Esophagus squamous epithelium (tissue), 5 donors: ENCODE results near the gene DNAJB12. TPM values are rescaled to one million over a fixed set of nuclear protein-coding genes. Genes with fewer than 3 reads are reported as not detected.

Experiments
- DNase-seq: peaks from one replicate; lab custom pipeline; 2025; lab: John Stamatoyannopoulos, UW
- H3K27ac ChIP-seq, 4 donors: fragments of 200-600 bp; sonication (generic); one replicate each; pipeline ENCODE4 v1.5.1; 2016 to 2019; ENCODE audit warnings: mild to moderate bottlenecking in 1 of 4
- H3K27me3 ChIP-seq, 4 donors: fragments of 200-600 bp; sonication (generic); 1 replicate in 3 of 4; 2 replicates in 1 of 4; pipeline versions ENCODE4 v1.5.1 to v1.6.0; 2017 to 2021; ENCODE audit warnings: antibody characterized with exemption in 1 of 4
- H3K36me3 ChIP-seq, 3 donors: fragments of 200-600 bp; sonication (generic); one replicate each; pipeline ENCODE4 v1.5.1; 2016 to 2019
- H3K4me1 ChIP-seq, 3 donors: fragments of 200-600 bp; sonication (generic); one replicate each; pipeline ENCODE4 v1.5.1; 2017 to 2019
- H3K4me3 ChIP-seq, 4 donors: fragments of 200-600 bp; sonication (generic); 1 replicate in 3 of 4; 2 replicates in 1 of 4; pipeline ENCODE4 v1.5.1; 2016 to 2019; ENCODE audit warnings: mild to moderate bottlenecking in 2 of 4, moderate library complexity in 1 of 4
- H3K9me3 ChIP-seq, 3 donors: fragments of 200-600 bp; sonication (generic); one replicate each; pipeline ENCODE4 v1.5.1; 2016 to 2019
- POLR2A ChIP-seq, 4 donors: fragments of 450-650 bp; IDR thresholded peaks; one replicate each; pipeline ENCODE4 v1.6.1; 2017; ENCODE audit warnings: antibody characterized with exemption in 4 of 4, mild to moderate bottlenecking in 4 of 4, moderate library complexity in 3 of 4
- WGBS, 2 donors: methylation state at CpG; one replicate each; pipeline ENCODE4 v1.1.5; 2018; 5-methylcytosine and 5-hydroxymethylcytosine counted together
- intact Hi-C: fragments of 100-400 bp; cut with DNase I; formaldehyde crosslinking; loops from one replicate; pipeline ENCODE4 v1.15.0; 2022
- total RNA-seq, 4 donors: library from RNA; depleted of rRNA; stranded (reverse); fragments of >200 nt; gene quantifications; one replicate each; pipeline ENCODE4 v1.1.0, GENCODE V29; 2016
- TF ChIP-seq, protein P1 (sequence below), 6 experiments: fragments of 450-650 bp in 4 of 6; fragments of 200-600 bp in 2 of 6; sonication (generic) in 2 of 6; IDR thresholded peaks; one replicate each; pipeline ENCODE4 v1.5.1; 2016 to 2019; ENCODE audit warnings: antibody characterized with exemption in 6 of 6, mild to moderate bottlenecking in 4 of 6, moderate library complexity in 4 of 6
- donor health status: DM: yes; HTN: yes; CAD: no.

DNAJB12 gene
- total RNA-seq, 4 donors from 2014 or later, result 22.7 to 34.0 (median 23.8) TPM

DNA sequence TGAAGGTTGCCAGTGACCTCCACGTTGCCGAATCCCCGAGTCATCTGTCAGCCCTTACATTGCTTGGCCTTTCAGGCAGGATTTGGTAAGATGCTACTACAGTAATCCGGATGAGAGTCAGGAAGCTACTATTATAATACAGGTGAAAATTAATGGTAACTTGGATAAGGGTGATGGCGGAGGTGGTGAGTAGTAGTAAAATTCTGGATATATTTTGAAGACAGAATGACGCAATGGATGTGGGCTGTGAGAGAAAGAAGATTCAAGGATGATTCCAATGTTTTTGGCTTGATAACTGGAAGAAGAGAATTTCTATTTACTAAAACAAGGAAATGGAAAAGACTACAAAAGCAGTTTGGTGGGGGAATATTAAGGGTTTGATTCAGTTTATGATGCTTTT is 1.4 kb upstream of the DNAJB12 start:
- Histone ChIP-seq H3K27ac (no peak overlapping the region), H3K9me3 (no peaks in the 10 kb centered on the region), H3K4me3 (no peak overlapping the region), H3K27me3 (no peaks in the 10 kb centered on the region), H3K4me1 (peaks cover 14 to 35% (median 25%) of the 10 kb centered on the region in 3 donors), H3K36me3 (peaks cover 0 to 20% (median 0%) of the 10 kb centered on the region in 3 donors)
- DNase-seq, result no peak
- intact Hi-C loops, result no loop called here
- TF ChIP-seq, protein P1, sequence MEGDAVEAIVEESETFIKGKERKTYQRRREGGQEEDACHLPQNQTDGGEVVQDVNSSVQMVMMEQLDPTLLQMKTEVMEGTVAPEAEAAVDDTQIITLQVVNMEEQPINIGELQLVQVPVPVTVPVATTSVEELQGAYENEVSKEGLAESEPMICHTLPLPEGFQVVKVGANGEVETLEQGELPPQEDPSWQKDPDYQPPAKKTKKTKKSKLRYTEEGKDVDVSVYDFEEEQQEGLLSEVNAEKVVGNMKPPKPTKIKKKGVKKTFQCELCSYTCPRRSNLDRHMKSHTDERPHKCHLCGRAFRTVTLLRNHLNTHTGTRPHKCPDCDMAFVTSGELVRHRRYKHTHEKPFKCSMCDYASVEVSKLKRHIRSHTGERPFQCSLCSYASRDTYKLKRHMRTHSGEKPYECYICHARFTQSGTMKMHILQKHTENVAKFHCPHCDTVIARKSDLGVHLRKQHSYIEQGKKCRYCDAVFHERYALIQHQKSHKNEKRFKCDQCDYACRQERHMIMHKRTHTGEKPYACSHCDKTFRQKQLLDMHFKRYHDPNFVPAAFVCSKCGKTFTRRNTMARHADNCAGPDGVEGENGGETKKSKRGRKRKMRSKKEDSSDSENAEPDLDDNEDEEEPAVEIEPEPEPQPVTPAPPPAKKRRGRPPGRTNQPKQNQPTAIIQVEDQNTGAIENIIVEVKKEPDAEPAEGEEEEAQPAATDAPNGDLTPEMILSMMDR (IDR thresholded peaks at IDR 0.05), result no peak
- no peak for TF ChIP-seq POLR2A (IDR thresholded peaks at IDR 0.05)
- WGBS, 2 donors, result 90 to 94% methylated on average over 6 of the region's 6 CpGs

DNA sequence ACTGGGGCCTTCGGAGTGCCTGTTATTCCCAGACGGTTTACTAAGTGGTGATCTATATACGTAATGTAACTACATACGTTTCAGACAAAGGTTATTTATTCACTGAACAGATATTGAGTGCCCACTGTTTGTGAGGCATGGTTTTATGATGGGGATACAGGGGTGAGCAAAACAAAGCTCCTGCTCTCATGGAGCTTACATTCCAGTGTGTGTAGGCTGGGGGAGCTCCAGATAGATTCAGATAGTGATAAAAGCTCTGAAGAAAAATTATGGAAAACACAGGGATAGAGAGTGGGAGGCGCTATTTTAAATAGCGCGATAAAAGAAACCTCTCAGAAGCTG is 466 bp upstream of the DNAJB12 start:
- Histone ChIP-seq H3K27ac (peak overlapping the region; percentile 93 to 100 (median 98)), H3K36me3 (peaks cover 0 to 29% (median 0%) of the 10 kb centered on the region in 3 donors), H3K4me3 (peak overlapping the region; percentile 51 to 99 (median 88)), H3K4me1 (peaks cover 14 to 44% (median 25%) of the 10 kb centered on the region in 3 donors), H3K9me3 (no peaks in the 10 kb centered on the region), H3K27me3 (no peaks in the 10 kb centered on the region)
- TF ChIP-seq, protein P1 (IDR thresholded peaks at IDR 0.05), result no peak
- TF ChIP-seq POLR2A (IDR thresholded peaks at IDR 0.05), result no peak
- WGBS, 2 donors, result 29 to 37% methylated on average over 7 of the region's 7 CpGs
- no peak for DNase-seq
- intact Hi-C loops, result no loop called here

DNA sequence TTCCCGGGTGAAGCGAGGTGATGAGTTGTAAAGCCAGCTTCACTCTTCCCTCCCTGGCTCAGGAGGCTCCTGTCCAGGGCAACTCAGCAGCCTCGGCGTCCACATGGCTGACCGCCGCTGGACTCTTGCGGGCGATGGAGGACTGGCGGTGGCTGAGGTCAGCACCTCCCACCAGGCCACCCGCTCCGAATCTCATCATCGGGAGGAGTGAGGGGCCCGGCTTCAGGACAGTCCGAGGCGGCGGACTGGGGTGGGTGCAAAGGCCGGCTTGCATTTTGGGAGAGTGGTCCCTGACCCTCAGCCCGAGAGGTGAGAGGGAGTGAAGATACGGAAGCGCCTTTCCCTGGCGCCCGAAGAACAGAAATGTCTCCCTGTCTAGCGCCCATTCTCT is 759 bp downstream of the DNAJB12 start:
- TF ChIP-seq, protein P1 (IDR thresholded peaks at IDR 0.05), result no peak
- no peak for TF ChIP-seq POLR2A (IDR thresholded peaks at IDR 0.05)
- no peaks in the 10 kb centered on the region for H3K9me3 ChIP-seq
- H3K27me3 ChIP-seq, result no peaks in the 10 kb centered on the region
- H3K36me3 ChIP-seq, result peaks cover 0 to 42% (median 0%) of the 10 kb centered on the region in 3 donors
- DNase-seq, result no peak
- WGBS, 2 donors, result 0% methylated on average over 7 to 13 of the region's 23 CpGs
- peak overlapping the region; percentile 93 to 100 (median 98) for H3K27ac ChIP-seq
- intact Hi-C loops, result no loop called here
- H3K4me3 ChIP-seq, result peak overlapping the region; percentile 51 to 99 (median 88)
- H3K4me1 ChIP-seq, result peaks cover 19 to 56% (median 36%) of the 10 kb centered on the region in 3 donors

DNA sequence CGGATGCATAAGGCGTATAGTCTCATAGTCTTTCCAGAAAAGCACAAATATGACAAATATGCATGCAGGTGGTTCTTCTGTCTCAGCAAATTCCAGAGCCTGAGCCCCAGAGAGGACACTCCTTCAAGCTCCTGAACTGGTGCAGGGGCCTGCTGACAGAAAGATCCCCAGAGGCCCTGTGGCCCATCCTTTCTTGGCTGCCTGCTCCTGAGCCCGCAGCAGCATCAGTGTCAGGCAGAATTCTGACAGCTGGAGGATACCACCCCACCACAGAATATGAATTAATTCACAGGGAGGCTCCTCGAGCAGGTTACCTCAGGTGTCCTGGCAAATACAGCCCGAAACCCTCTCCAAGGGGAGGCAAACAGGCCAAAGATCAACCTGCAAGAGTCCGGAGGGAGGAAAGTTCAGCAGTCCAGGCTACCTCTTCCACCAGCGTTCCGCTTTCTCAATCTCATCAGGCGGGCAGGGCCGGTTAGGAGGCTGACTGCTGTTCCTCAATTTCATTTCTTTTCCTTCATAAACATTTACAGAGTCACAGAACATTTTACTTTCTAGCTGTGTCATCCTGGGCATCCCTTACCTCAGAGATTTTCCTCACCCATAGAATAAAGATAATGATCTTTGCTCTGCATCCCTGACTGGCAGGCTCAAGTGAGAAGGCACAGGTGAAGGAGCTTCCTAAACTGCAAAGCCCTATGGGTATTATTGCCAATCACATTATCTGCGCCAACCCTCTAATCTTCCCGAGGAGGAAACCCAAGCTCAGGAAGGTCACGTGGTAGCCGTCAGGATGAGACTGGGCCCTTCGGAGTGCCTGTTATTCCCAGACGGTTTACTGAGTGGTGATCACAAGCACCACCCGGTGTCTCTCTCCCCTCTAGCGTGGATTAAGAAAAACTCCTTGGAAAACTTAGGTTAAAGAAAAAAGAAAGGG is 1.4 kb downstream of the DNAJB12 start:
- intact Hi-C loops, result no loop called here
- TF ChIP-seq, protein P1 (IDR thresholded peaks at IDR 0.05), result no peak
- peaks cover 5 to 48% (median 6%) of the 10 kb centered on the region in 3 donors for H3K36me3 ChIP-seq
- WGBS, 2 donors, result 37 to 47% methylated on average over 17 to 18 of the region's 18 CpGs
- no peaks in the 10 kb centered on the region for H3K27me3 ChIP-seq
- peaks cover 21 to 63% (median 37%) of the 10 kb centered on the region in 3 donors for H3K4me1 ChIP-seq
- H3K27ac ChIP-seq, result peak overlapping the region; percentile 93 to 100 (median 98)
- DNase-seq, result no peak
- H3K4me3 ChIP-seq, result peak overlapping the region; percentile 51 to 99 (median 88)
- no peaks in the 10 kb centered on the region for H3K9me3 ChIP-seq

DNA sequence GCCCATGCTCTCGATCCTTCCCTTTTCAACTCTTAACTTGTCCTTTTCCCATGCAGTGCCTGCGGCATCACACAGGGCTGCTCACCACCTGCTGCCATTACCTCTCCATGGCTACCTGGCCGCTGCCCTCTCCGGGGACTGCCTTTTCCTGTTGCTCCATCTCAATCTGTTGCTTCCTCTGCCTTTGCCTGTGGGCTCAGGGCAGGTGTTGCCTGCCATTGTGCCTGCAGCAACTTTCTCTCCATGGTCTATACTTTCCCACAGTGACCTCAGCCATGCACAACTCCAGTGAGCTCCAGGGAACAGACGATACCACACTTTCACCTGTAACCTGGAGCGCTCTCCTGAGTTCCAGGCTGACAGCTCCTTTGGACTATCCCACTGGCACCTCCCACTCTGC is 3.2 kb downstream of the DNAJB12 start:
- no peak for DNase-seq
- TF ChIP-seq, protein P1 (IDR thresholded peaks at IDR 0.05), result no peak
- no peak for TF ChIP-seq POLR2A (IDR thresholded peaks at IDR 0.05)
- WGBS, 2 donors, result 91 to 92% methylated on average over 6 of the region's 6 CpGs
- Histone ChIP-seq H3K27me3 (no peaks in the 10 kb centered on the region), H3K36me3 (peaks cover 6 to 66% (median 7%) of the 10 kb centered on the region in 3 donors), H3K27ac (peak overlapping the region in 1 of 4 donors; percentile 7), H3K4me1 (peaks cover 23 to 69% (median 37%) of the 10 kb centered on the region in 3 donors), H3K4me3 (no peak overlapping the region), H3K9me3 (no peaks in the 10 kb centered on the region)
- intact Hi-C loops, result no loop called here
